ENCODE data around the gene KLF3.
A peak's percentile ranks its signal among the peaks of the same experiment; 100 is the strongest.

The KLF3 gene

DNA sequence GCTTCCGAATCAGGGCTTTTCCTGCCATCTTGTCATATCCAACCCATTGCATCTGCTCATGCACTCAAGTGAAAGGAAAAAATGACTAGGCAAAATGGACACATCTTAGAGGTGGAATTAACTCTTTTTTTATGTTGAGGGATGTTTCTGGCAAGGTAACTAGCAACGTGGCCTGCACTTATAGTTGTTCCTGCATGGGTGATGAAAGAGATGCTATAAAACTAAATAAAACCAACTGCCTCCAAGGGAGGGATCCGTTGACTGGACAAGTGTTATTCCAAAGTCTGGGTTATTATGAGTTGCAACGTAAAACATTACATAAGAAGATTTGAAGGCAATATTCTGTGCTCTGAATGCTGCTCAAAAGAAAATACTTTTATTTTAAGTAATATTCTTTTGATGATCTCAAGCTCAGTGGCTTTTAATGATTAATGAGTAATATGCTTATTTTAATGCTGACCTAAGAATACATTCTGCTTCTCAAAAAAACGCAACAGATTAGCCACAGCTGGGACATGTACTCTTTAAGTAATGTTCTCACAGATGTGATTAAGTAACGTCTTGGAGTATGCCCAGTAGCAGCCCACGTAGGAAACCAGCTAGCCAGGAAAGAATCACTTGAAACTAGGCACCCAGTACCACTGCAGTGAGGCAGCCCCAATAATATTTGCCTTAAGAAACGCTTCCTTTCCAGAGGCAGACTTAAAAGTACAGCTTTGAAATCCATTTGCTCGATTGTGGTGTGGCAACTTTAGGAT, 27.4 kb downstream of the KLF3 start:
- FAIRE-seq (no peak), DNase-seq (ENCODE audit: extremely low spot score, insufficient read length, low read depth) (no peak)

DNA sequence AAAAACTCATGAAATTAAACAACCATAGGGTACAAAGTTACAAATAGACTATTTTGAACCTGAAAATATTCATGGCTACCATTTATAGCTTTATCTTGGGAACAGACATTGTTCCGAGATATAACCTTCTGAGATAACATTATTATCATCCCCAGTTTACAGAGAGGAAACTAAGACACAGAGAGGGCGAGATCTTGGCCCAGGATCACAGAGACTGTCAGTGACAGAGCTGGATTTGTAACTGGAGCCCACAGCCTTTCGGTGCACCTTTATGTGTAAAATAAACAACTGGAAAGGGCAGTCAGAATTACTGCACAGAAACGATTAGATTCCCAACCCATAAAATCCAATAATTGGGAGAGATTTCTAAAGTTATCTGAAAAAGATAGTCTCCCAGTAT, 28.4 kb downstream of the KLF3 start:
- DNase-seq (ENCODE audit: extremely low spot score, insufficient read length, low read depth), result no peak
- no peak for FAIRE-seq

DNA sequence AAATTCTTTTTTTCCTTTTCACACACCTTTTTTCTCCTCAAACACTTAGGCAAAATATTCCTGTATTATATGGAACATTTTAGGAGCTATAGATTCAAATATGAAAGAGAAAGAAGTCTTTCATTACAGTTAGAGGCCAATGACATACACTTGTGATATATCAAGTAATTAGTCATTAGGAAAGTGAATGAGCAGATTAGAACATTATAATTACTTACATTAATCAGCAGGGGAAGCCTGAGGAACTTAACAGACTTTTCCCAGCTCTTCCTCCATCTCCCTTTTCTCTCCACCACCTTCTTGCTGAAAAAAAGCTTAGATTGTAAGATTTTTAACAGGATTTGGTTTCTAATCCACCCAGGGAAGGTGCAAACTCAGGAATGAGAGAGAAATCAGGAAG, 29.6 kb downstream of the KLF3 start:
- DNase-seq (ENCODE audit: extremely low spot score, insufficient read length, low read depth) (no peak), FAIRE-seq (no peak)

DNA sequence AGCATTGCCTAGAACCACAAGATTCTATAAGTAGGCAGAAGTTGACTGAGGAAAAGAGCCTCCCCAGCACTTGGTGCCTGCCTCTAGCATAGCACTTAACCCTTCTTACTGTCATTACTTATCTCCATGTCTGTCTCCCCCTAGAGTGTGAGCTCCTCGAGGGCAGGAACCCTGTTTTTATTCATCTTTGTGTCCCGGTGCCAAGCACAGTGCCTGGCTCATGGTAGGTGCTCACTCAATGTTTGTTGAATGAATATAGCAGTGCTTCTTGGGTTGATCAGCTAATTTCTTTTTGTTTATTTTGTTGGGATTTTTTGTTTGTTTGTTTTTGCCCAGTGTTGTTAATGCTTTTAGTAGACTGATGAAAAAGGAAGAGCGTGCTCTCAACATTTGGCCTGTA, 30.3 kb downstream of the KLF3 start:
- DNase-seq (ENCODE audit: extremely low spot score, insufficient read length, low read depth) (no peak), FAIRE-seq (no peak)

DNA sequence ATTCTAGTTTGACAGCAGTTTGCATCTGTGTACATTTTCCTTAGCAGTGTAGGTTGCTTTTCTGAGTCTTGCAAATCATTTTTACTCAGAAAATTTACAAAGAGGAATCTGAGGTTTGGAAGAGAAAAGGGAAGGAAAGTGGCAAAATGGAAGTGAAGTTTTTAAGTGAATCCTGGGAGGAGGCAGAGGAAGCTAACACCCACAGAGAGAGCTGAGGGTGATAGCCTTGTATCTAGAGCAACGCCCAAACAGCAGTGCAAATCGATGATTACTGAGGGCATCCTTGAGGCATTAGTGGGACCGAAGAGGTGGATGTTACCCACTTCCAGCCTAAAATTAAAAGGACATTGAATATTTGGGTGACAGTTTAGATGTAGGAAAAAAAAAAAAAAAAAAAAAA, 31.8 kb downstream of the KLF3 start:
- FAIRE-seq, result no peak

DNA sequence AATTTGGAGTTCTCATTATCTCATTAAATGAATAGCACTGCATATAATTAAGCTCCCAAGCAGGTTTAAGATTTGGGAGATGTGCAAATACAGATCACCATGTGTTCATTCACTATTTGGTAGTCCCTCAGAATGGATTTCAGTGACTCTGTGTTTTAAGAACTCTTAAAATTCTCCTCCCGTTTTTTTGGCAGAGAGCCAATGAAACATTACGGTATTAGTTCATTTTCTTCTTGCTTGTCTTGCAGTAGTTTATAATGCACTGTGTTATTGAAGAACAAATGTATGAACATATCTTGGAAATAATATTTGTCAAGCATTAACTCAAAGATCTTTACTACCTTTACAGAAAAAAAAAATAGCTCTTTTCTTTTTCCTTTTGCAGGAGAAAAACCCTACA, 32.7 kb downstream of the KLF3 start:
- DNase-seq (ENCODE audit: extremely low spot score, insufficient read length, low read depth), result no peak
- no peak for FAIRE-seq

More for the DNA sequence above, 31.8 kb downstream of the KLF3 start:
- no peak for DNase-seq (ENCODE audit: extremely low spot score, insufficient read length, low read depth)

DNA sequence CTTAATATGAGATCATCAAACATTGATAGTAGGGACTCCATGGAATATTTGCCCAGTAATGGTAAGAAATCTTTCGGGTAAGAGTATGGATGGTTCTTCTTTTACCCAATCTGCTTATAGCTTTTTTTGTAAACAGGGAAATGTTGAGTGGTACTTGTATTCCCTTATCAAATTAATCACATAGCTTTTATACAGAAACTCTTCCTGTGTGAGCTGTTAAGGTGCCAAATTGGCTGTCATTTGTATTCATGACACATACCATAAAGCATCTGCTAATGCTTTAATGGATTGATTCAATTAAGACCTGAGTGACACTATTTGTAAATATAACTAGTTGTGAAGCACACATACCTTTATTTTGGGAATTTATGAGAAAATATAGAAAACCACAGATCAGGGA, 34.2 kb downstream of the KLF3 start:
- no peak for DNase-seq (ENCODE audit: extremely low spot score, insufficient read length, low read depth)
- FAIRE-seq, result no peak

DNA sequence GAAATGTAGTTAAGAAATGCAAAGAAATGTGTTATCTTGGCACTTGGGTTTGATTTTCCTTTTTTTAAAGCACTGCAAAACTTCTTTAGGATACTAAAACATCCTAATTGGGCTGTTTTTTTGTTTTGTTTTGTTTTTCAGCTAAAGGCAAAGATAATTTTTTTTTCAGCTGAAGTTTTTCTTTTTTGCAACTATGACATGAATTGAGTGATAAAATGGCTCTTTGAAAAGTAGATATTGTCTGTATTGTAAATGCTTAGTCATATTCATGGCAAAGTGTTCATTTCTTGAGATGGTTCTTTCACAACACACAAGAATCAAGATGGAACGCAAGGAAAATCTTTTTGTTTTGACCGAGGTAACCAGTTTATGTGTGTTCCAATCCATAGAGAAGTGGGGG, 35.1 kb downstream of the KLF3 start:
- DNase-seq (ENCODE audit: extremely low spot score, insufficient read length, low read depth) (no peak), FAIRE-seq (peak; percentile 45)

DNA sequence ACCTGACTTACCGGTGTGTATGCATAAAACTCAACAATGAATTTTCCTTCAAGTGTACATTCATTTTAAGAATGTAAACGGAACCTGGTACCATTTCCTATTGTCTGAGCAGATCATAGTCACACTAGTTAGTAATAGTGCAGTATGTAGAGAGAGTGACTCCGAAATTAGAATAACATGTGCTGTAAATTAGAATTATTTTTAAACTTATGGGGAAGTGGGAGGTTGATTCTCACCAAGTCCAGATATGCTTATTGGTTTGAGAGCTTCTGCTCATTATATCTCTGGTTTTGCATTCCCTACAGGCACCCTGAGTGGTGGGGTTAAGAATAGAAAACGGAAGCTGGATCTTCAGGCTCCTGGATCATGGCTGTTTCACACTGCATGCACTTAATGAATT, 39.6 kb downstream of the KLF3 start:
- FAIRE-seq, result no peak
- DNase-seq (ENCODE audit: extremely low spot score, insufficient read length, low read depth), result no peak

DNA sequence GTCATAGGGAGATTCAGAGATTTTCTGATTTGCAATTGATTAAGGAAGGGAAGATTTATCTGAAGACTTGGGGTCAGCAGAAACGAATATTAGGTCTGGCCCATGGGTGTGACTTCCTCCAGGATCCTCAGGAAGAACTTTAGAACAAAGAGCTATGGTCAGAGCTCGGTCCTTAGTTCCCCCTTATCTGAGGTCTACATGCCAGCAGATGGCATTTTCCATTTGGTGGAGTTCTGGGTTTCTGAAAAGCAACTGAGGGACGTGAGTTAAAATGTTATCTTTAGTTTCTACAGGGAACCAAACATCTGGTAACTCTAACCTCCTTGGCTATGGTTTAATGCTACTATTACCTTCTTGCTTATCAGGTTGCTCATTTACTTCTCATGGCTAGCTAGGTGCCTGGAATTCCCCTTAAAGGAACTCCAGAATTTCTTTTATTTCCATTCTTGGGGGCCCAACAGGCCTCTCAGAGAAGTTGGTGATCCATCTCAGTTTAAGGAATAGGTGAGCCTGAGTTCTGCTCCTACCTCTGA, 40.7 kb downstream of the KLF3 start:
- no peak for DNase-seq (ENCODE audit: extremely low spot score, insufficient read length, low read depth)

DNA sequence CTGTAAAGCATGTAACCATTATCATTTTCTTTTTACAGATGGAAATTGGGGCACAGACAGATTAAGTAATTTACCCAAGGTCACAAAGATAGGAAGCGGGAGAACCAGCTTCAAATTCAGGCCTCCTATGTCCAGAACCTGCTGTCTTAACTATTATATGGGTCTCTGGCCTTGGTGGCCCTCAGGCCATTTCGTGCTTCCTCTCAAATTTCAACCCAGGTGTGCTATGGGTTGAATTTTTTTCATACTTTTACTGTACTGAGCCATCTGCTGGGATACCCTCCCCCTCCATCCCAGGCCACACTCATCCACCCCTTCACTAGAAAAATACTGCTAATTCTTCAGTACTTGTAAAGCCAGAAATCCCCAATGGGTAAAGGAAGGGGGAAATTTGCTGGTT, 42.3 kb downstream of the KLF3 start:
- DNase-seq (ENCODE audit: extremely low spot score, insufficient read length, low read depth) (no peak), FAIRE-seq (no peak)

More for the DNA sequence above, 40.7 kb downstream of the KLF3 start:
- no peak for FAIRE-seq

DNA sequence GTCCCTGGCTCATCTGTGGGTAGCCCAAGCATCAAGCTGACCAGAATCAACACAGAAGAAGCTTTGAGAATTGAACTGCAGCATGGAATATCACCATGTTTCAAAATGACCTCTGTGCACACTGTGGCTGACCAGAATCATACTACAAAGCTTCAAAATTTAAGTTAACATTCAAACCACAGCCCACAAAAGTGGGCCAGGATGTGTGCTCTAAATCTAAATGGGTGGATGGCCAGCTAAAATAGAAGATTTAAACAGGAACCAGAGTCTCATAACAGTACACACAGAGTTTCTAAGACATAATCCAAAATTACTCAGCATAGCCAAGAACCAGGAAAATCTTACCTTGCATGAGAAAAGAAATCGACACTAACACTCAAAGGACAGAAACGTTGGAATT, 46.1 kb downstream of the KLF3 start:
- peak; percentile 76 for FAIRE-seq
- DNase-seq (ENCODE audit: extremely low spot score, insufficient read length, low read depth), result no peak

DNA sequence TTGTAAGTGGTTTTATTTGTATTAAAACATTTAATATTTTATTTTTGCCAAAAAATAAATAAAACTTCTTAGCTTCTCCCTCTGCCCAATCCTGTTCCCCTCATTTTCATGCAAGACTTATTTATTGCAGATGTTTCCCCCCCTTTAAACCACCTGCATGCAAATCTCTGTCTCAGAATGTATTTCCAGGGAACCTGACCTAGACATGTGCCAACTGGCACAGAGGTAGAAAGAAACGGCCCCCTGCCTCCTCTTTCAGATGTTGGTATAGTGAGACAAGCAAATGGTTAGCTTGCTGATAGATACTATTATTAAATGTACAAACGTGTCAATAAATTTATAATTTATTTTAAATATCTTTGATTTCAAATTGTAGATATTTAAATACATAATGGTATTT, 47.1 kb downstream of the KLF3 start:
- DNase-seq (ENCODE audit: extremely low spot score, insufficient read length, low read depth), result no peak
- no peak for FAIRE-seq

DNA sequence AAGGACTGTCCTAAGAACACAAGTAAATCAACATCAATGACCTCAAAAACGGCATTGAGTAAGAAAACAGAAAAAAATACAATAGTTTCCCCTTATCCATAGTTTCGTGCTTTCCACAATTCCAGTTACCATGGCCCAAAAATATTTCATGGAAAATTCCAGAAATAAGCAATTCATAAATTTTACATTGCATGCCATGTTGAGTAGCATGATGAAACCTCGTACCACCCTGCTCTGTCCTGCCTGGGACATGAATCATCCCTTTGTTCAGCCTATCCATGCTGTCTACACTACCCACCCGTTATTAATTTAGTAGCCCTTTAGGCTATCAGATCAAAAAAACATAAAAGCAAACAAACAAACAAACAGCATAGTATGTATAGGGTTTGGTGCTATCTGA, 51.1 kb downstream of the KLF3 start:
- FAIRE-seq, result no peak
- no peak for DNase-seq (ENCODE audit: extremely low spot score, insufficient read length, low read depth)

DNA sequence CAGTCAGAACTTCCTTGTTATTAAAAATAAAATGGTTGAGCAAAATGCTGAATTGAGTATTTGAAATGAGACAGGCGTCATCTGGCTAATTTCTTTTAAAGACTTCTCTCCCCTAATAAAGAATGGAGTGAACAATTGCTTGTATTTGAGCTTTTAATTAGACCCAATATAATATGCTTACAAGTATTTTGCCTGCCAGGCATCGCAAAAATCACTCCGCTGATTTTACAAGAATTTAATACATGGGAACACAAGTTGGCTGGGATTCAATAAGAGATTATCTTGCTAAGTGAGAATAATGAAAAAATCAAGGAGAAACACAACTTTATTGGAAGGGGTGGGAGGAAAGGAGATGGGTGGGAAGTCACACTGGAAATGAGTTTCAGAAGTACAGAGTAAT, 52.3 kb downstream of the KLF3 start:
- DNase-seq (ENCODE audit: extremely low spot score, insufficient read length, low read depth) (no peak), FAIRE-seq (no peak)

DNA sequence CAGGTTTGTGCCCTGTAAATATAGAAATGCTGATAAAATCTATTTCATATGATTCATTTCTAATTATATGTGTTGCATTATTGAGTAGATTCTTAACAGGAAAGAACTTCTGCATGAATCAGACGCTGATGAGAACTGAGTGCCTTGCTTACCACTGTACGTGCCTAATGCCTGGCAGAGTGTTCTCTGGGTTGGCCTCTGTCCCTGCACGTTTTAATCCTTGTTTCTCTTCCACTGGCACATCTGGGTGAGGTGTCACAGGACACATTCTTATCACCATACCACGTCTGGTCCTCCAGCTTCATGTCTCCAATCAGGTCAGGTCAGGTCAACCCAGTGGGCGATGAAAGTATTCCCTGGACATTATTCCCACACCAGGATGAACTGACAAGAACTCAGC, 53.6 kb downstream of the KLF3 start:
- FAIRE-seq, result no peak
- DNase-seq (ENCODE audit: extremely low spot score, insufficient read length, low read depth), result no peak

DNA sequence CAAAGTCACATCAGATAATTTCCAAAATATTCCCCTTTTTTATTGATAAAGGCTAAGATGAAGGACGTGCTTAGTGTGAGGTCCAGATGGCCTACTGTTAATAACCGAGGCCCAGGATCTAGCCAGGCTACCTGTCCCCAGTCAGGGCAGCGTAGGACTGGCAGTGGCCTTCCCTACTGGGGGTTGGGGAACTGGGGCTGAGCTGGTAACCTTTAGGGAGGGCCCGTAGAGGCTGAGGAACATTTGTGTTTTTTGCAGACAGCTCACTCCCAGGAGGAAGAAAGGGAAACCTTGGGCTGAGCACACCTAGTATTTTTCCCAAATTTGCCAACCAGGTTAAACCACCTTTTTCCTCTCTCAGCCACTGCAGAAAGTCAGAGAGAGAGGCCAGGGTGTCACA, 59.1 kb downstream of the KLF3 start:
- no peak for DNase-seq (ENCODE audit: extremely low spot score, insufficient read length, low read depth)
- FAIRE-seq, result no peak

DNA sequence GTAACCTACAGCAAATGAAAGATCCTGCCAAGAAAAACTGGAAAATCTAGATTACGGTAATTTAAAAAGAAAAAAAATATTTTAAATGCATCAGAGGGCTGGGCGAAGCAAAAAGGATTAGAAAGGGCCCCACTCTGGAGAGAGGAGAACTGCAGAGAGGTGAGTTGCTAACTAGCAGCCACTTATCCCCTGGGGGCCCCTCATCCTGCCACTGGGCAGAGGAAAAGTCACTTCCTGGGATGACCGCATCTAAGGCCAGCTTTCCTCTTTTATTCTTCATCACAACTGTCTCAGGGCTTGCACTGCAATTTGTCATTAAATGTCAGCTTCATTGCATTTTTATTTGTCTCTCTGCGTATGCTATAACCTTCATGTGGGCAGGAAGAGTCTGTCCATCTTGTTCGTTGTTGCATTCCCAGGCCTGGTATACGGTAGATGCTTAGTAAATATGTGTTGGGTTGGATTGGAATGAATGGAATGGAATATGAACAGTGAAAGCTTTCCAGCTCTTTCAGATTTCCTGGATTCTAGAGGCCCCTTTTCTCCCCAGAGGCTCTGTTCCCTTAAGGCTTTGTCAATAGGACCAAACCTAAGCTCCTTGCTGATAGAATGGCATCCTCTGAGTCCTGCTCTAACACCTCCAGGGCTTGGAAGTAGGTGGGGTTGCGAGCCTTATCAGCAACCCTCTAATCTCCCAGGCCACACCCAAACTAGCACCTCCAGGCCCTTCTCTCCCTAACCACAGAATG, 59.9 kb downstream of the KLF3 start:
- FAIRE-seq, result no peak

DNA sequence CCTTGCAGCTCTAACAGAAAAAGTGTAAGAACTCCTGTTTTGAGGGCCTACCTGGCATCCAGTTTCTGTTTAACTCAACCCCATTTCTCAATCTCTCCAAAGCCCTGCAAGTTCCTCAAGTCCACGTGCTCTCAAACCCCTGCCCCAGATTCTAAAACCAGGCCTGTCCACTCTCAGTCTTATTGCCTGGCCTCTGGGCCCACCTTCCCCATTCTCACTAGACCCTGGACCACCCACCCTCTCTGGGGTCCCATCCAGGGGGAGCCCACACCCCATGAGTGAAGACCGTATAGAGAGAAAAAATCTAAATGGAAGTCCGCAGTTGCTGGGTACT, 60.4 kb downstream of the KLF3 start:
- DNase-seq (ENCODE audit: extremely low spot score, insufficient read length, low read depth) (no peak), FAIRE-seq (no peak)

More for the DNA sequence above, 59.9 kb downstream of the KLF3 start:
- no peak for DNase-seq (ENCODE audit: extremely low spot score, insufficient read length, low read depth)

DNA sequence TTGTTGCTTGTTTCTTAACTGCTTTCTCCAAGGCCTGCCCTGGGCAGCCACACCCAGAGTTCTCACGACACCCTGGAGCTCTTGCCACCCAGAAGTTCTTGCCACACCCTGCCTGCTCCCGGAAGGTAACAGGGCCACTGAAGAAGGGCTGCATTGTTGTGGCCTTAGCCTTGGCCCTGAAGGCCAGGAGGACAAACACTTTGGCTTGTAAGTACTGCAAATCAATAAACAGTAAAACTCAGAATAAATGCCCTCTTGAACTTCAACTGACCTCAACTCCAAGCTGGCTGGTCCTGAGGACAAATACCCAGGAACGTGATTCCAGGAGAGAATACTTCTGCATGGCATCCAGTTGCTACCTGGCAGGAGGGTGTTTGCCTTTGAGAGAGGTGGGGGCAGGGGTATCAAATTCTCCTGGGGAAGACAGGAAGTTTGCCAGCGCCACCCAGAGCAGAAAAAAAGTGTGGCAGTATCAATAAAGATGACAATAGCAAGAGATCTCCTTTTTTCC, 64.7 kb downstream of the KLF3 start:
- no peak for FAIRE-seq
- no peak for DNase-seq (ENCODE audit: extremely low spot score, insufficient read length, low read depth)

DNA sequence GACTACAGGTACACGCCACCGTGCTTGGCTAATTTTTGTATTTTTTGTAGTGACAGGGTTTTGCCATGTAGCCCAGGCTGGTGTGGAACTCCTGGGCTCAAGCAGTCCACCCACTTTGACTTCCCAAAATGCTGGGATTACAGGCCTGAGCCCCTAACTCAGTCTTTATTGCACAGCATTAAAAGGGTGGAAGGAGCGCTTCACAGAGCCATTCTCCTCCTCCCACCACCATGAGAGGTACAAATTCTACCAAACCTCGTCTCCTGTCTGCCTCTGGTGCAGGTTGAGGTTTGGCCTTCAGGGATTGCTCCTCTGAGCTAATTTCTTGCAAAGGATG, 66.5 kb downstream of the KLF3 start:
- no peak for FAIRE-seq
- DNase-seq (ENCODE audit: extremely low spot score, insufficient read length, low read depth), result no peak

Measured in GM18507 (cell line).